ENCODE results near the gene CDHR4. TPM values are rescaled to one million over a fixed set of nuclear protein-coding genes. Genes with fewer than 3 reads are reported as not detected.
"Not testable (repeated sequence)": the region's sequence is repeated elsewhere in the genome, so short reads cannot be mapped to it uniquely, and the experiment has no call there.

Gene CDHR4
- polyA plus RNA-seq, 1 donor from 2014 or later = not detected

- not testable (repeated sequence) for H3K36me3 Mint-ChIP-seq, H3K4me3 Mint-ChIP-seq, H3K27me3 Mint-ChIP-seq, H3K27ac Mint-ChIP-seq, H3K9me3 Mint-ChIP-seq
- H3K4me1 Mint-ChIP-seq = peaks cover 6 to 12% (median 11%) of the 10 kb centered on the region in 3 donors
Observed at GRCh38 chr3:49748874-49749273, 50.8 kb downstream of the CDHR4 start.

- Mint-ChIP-seq H3K9me3 (no peaks in the 10 kb centered on the region), H3K4me3 (no peak overlapping the region), H3K27me3 (no peaks in the 10 kb centered on the region), H3K27ac (no peak overlapping the region), H3K4me1 (peaks cover 2 to 8% (median 8%) of the 10 kb centered on the region in 3 donors), H3K36me3 (peaks cover 3% of the 10 kb centered on the region)
Observed at GRCh38 chr3:49747792-49748480, 51.7 kb downstream of the CDHR4 start.

GRCh38 chr3:49745986-49746385 is 53.7 kb downstream of the CDHR4 start:
- peaks cover 2% of the 10 kb centered on the region for H3K36me3 Mint-ChIP-seq
- peaks cover 2 to 8% (median 7%) of the 10 kb centered on the region in 3 donors for H3K4me1 Mint-ChIP-seq
- no peaks in the 10 kb centered on the region for H3K27me3 Mint-ChIP-seq
- H3K9me3 Mint-ChIP-seq = no peaks in the 10 kb centered on the region
- no peak overlapping the region for H3K27ac Mint-ChIP-seq
- no peak overlapping the region for H3K4me3 Mint-ChIP-seq

Other genes with a start within 250 kb of the CDHR4 start
- gene BSN, start 245.4 kb downstream of the CDHR4 start, polyA plus RNA-seq = 0.05 TPM
- 84.5 TPM for gene APEH, start 125.5 kb downstream of the CDHR4 start, polyA plus RNA-seq
- 1.3 TPM for gene MST1, start 110.4 kb downstream of the CDHR4 start, polyA plus RNA-seq
- gene RNF123, start 110.3 kb downstream of the CDHR4 start, polyA plus RNA-seq = 19.7 TPM
- gene AMIGO3, start 80.2 kb downstream of the CDHR4 start, polyA plus RNA-seq = 1.5 TPM
- gene GMPPB, start 75.9 kb downstream of the CDHR4 start, polyA plus RNA-seq = 27.5 TPM
- gene IP6K1, start 13.3 kb downstream of the CDHR4 start, polyA plus RNA-seq = 28.7 TPM
- gene INKA1, start 3.4 kb upstream of the CDHR4 start, polyA plus RNA-seq = 35.5 TPM
- gene UBA7, start 14.1 kb upstream of the CDHR4 start, polyA plus RNA-seq = 61.5 TPM
- gene TRAIP, start 56.7 kb upstream of the CDHR4 start, polyA plus RNA-seq = 5.4 TPM
- gene CAMKV, start 70.0 kb upstream of the CDHR4 start, polyA plus RNA-seq = not detected
- gene MST1R, start 104.0 kb upstream of the CDHR4 start, polyA plus RNA-seq = 1.2 TPM
- 12.1 TPM for gene MON1A, start 129.9 kb upstream of the CDHR4 start, polyA plus RNA-seq
- gene RBM6, start 140.3 kb upstream of the CDHR4 start, polyA plus RNA-seq = 65.1 TPM

All from IgD-negative memory B cell (primary cell).